ENCODE data around the gene MYDGF.

DNA sequence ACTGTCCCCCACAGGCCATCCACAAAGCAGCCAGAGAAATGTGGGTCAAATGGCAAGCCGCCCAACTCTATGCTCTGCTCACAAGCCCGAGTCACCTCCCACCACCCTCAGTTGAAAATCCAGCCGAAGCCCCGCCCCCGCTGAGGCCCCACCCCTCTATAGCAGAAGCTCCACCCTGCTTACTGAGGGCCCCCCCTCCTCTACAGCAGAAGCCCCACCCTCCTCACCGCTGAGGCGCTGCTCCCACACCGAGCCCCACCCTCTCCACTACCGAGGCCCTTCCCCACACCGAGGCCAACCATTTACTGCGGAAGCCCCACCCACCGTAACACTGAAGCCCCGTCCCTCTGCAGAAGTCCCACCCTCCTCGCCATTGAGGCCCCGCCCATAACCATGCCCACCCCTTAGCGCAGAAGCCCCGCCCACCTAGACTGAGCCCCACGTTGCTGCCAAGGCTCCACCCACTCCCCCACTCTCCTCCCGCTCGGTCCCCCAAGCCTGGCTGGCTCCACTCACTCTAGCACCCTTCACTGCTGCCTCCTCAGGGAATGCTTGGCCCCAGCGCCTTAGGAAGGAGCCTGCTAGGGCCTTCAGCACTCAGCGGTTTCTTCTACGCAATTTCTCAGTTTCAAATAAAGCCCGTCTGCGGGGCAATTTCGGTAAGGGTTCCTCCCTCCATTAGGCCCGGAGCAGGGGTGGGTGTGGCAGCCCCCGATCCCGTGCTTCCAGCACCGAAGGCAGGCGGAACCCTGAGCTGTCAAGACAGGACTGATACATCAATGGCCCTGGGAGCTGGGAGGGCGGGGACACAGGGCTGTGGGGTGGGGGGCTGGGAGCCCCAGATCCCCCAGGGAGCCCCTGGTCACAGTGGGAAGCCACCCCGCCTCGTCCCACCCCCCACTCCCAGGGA lies 9.0 kb upstream of the MYDGF start:
- TF ChIP-seq, protein P1, sequence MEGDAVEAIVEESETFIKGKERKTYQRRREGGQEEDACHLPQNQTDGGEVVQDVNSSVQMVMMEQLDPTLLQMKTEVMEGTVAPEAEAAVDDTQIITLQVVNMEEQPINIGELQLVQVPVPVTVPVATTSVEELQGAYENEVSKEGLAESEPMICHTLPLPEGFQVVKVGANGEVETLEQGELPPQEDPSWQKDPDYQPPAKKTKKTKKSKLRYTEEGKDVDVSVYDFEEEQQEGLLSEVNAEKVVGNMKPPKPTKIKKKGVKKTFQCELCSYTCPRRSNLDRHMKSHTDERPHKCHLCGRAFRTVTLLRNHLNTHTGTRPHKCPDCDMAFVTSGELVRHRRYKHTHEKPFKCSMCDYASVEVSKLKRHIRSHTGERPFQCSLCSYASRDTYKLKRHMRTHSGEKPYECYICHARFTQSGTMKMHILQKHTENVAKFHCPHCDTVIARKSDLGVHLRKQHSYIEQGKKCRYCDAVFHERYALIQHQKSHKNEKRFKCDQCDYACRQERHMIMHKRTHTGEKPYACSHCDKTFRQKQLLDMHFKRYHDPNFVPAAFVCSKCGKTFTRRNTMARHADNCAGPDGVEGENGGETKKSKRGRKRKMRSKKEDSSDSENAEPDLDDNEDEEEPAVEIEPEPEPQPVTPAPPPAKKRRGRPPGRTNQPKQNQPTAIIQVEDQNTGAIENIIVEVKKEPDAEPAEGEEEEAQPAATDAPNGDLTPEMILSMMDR (IDR thresholded peaks at IDR 0.05): no peak
- TF ChIP-seq POLR2A (IDR thresholded peaks at IDR 0.05): no peak
